HepG2 (cell line): ENCODE measurements around the gene PEF1. TPM values are rescaled to one million over a fixed set of nuclear protein-coding genes. Genes with fewer than 3 reads are reported as not detected.

Experiments
- AGO1 ChIP-seq: fragments of 200-400 bp; formaldehyde crosslinking; IDR thresholded peaks from 2 replicates; pipeline ENCODE4 v1.6.1; 2017; ENCODE audit warnings: mild to moderate bottlenecking, low read depth, low read length, moderate library complexity; ENCODE audit not compliant: poor library complexity, severe bottlenecking
- AGO2 ChIP-seq: fragments of 200-400 bp; formaldehyde crosslinking; optimal IDR thresholded peaks from 2 replicates; pipeline ENCODE3; 2017; ENCODE audit warnings: mild to moderate bottlenecking, low read depth, low read length, moderate library complexity
- AKAP8 ChIP-seq: sonication (generic); formaldehyde crosslinking; IDR thresholded peaks from 2 replicates; pipeline ENCODE4 v1.5.1; 2020; ENCODE audit warnings: mild to moderate bottlenecking, missing genetic modification reagents
- HDAC2 ChIP-seq: sonication (generic); formaldehyde crosslinking; IDR thresholded peaks from 2 replicates; pipeline ENCODE4 v1.4.0; 2020; ENCODE audit warnings: missing genetic modification reagents
- KMT2B ChIP-seq: IDR thresholded peaks from 2 replicates; pipeline ENCODE4 v1.6.1; 2016; ENCODE audit warnings: missing genetic modification reagents, missing compliant biosample characterization
- MXI1 ChIP-seq: IDR thresholded peaks from 3 replicates; pipeline ENCODE4 v1.6.1; 2012; ENCODE audit warnings: low read depth, low read length, inconsistent platforms, borderline replicate concordance
- NCOA1 ChIP-seq: sonication (generic); formaldehyde crosslinking; IDR thresholded peaks from 2 replicates; pipeline ENCODE4 v1.9.0; 2021; ENCODE audit warnings: missing genetic modification reagents
- NR2F6 ChIP-seq, 2 experiments: IDR thresholded peaks; 2 replicates each; pipeline ENCODE4 v1.6.1; 2016; ENCODE audit warnings: antibody characterized with exemption in 1 of 2, mild to moderate bottlenecking in 1 of 2
- RARA ChIP-seq: IDR thresholded peaks from 2 replicates; pipeline ENCODE4 v1.6.1; 2016; ENCODE audit warnings: missing genetic modification reagents, missing compliant biosample characterization
- RXRA ChIP-seq: sonication (generic); formaldehyde crosslinking; IDR thresholded peaks from 2 replicates; pipeline ENCODE4 v1.5.1; 2020; ENCODE audit warnings: missing genetic modification reagents
- SIX4 ChIP-seq: sonication (generic); formaldehyde crosslinking; IDR thresholded peaks from 2 replicates; pipeline ENCODE4 v1.4.0; 2020; ENCODE audit warnings: missing genetic modification reagents
- SP2 ChIP-seq: sonication (generic); formaldehyde crosslinking; IDR thresholded peaks from 2 replicates; pipeline ENCODE4 v1.5.1; 2020; ENCODE audit warnings: mild to moderate bottlenecking, missing genetic modification reagents
- ZBTB1 ChIP-seq: sonication (generic); formaldehyde crosslinking; IDR thresholded peaks from 2 replicates; pipeline ENCODE4 v1.4.0; 2020; ENCODE audit warnings: missing genetic modification reagents, borderline replicate concordance
- ZBTB8A ChIP-seq: sonication (generic); formaldehyde crosslinking; IDR thresholded peaks from 2 replicates; pipeline ENCODE4 v1.4.0; 2020; ENCODE audit warnings: mild to moderate bottlenecking, low read depth, missing genetic modification reagents, borderline replicate concordance
- ZNF225 ChIP-seq: sonication (generic); formaldehyde crosslinking; IDR thresholded peaks from 2 replicates; pipeline ENCODE4 v1.4.0; 2020; ENCODE audit warnings: mild to moderate bottlenecking, missing genetic modification reagents
- ZNF558 ChIP-seq: sonication (generic); formaldehyde crosslinking; IDR thresholded peaks from 2 replicates; pipeline ENCODE4 v1.9.0; 2022; ENCODE audit warnings: mild to moderate bottlenecking, missing genetic modification reagents, borderline replicate concordance
- ZNF652 ChIP-seq: IDR thresholded peaks from 2 replicates; pipeline ENCODE4 v1.6.1; 2016; ENCODE audit warnings: low read depth, borderline replicate concordance
- ZNF749 ChIP-seq: sonication (generic); formaldehyde crosslinking; IDR thresholded peaks from 2 replicates; pipeline ENCODE4 v1.8.0; 2022; ENCODE audit warnings: mild to moderate bottlenecking, missing genetic modification reagents, moderate library complexity, borderline replicate concordance
- polyA plus RNA-seq, 8 experiments: library from polyadenylated mRNA; depleted of rRNA in 3 of 8; stranded (reverse) in 7 of 8; unstranded in 1 of 8; fragments of >200 nt; fragmentation: Illumina TruSeq in 4 of 8; extraction: Trizol in 4 of 8; gene quantifications; 2 replicates each; pipeline versions ENCODE4 v1.2.1 to v1.2.3, GENCODE V29; 2011 to 2016; ENCODE audit warnings: low read depth in 4 of 8, missing spikeins in 1 of 8, mixed read lengths in 1 of 8; ENCODE audit not compliant: insufficient read depth in 1 of 8
- total RNA-seq, 5 experiments: library from RNA; depleted of rRNA; stranded (reverse); fragments of >200 nt; fragmentation: Illumina TruSeq; extraction: Trizol; gene quantifications; 2 replicates each; pipeline ENCODE4 v1.2.3, GENCODE V29; 2016; ENCODE audit warnings: low read depth in 1 of 5
- TF ChIP-seq, protein P1 (sequence below): sonication (generic); formaldehyde crosslinking; IDR thresholded peaks from 2 replicates; pipeline ENCODE4 v1.5.0; 2020; ENCODE audit warnings: mild to moderate bottlenecking, missing genetic modification reagents, borderline replicate concordance
- TF ChIP-seq, protein P2 (sequence below): sonication (generic); formaldehyde crosslinking; IDR thresholded peaks from 2 replicates; pipeline ENCODE4 v1.9.0; 2022; ENCODE audit warnings: low read depth, missing genetic modification reagents

The PEF1 gene
- total and polyA plus RNA-seq, 2 of the 13 experiments (the other 11 are each of a cell fraction or from before 2014, with no cell fraction given) = 57.1 to 57.8 TPM

DNA sequence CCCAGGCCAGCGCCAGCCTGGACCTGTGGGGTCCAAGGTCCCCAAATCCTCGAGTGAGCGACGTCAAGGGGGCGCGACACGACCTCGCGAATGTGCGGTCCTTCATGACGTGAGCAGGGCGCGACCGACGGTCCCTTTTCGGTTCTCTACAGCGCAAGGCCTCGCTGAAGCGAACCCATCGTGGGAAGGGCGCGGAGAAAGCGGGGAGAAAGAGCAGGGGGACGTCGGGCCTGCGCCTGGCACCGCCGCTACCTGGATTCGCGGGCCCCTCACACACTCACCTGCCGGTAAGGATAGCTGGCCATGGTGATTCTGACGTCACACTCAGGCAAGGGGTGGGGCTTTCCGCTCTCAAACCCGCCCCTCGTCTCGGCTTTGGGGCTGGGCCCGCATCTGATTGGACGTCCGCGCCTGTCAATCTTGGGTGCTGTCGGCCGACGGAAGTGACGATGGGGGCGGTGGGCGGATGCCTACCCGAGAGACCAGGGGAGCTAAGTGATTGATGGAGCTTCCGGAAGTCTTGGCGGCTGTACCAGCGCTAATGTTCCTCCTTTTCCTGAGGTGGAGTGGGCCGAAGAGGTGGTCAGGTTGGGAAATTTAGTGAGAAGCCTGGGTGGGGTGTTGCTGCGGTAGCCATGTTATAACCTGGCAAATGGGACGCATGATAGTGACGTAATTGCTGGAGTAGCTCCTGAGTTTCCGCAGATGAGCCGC, at the start of gene PEF1 (continued):
- TF ChIP-seq, protein P1, sequence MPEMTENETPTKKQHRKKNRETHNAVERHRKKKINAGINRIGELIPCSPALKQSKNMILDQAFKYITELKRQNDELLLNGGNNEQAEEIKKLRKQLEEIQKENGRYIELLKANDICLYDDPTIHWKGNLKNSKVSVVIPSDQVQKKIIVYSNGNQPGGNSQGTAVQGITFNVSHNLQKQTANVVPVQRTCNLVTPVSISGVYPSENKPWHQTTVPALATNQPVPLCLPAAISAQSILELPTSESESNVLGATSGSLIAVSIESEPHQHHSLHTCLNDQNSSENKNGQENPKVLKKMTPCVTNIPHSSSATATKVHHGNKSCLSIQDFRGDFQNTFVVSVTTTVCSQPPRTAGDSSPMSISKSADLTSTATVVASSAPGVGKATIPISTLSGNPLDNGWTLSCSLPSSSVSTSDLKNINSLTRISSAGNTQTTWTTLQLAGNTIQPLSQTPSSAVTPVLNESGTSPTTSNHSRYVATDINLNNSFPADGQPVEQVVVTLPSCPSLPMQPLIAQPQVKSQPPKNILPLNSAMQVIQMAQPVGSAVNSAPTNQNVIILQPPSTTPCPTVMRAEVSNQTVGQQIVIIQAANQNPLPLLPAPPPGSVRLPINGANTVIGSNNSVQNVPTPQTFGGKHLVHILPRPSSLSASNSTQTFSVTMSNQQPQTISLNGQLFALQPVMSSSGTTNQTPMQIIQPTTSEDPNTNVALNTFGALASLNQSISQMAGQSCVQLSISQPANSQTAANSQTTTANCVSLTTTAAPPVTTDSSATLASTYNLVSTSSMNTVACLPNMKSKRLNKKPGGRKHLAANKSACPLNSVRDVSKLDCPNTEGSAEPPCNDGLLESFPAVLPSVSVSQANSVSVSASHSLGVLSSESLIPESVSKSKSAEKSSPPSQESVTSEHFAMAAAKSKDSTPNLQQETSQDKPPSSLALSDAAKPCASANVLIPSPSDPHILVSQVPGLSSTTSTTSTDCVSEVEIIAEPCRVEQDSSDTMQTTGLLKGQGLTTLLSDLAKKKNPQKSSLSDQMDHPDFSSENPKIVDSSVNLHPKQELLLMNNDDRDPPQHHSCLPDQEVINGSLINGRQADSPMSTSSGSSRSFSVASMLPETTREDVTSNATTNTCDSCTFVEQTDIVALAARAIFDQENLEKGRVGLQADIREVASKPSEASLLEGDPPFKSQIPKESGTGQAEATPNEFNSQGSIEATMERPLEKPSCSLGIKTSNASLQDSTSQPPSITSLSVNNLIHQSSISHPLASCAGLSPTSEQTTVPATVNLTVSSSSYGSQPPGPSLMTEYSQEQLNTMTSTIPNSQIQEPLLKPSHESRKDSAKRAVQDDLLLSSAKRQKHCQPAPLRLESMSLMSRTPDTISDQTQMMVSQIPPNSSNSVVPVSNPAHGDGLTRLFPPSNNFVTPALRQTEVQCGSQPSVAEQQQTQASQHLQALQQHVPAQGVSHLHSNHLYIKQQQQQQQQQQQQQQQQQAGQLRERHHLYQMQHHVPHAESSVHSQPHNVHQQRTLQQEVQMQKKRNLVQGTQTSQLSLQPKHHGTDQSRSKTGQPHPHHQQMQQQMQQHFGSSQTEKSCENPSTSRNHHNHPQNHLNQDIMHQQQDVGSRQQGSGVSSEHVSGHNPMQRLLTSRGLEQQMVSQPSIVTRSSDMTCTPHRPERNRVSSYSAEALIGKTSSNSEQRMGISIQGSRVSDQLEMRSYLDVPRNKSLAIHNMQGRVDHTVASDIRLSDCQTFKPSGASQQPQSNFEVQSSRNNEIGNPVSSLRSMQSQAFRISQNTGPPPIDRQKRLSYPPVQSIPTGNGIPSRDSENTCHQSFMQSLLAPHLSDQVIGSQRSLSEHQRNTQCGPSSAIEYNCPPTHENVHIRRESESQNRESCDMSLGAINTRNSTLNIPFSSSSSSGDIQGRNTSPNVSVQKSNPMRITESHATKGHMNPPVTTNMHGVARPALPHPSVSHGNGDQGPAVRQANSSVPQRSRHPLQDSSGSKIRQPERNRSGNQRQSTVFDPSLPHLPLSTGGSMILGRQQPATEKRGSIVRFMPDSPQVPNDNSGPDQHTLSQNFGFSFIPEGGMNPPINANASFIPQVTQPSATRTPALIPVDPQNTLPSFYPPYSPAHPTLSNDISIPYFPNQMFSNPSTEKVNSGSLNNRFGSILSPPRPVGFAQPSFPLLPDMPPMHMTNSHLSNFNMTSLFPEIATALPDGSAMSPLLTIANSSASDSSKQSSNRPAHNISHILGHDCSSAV (CRISPR knock-in tag) = no peak
- TF ChIP-seq ZBTB1 (CRISPR knock-in tag) = no peak
- TF ChIP-seq, protein P2, sequence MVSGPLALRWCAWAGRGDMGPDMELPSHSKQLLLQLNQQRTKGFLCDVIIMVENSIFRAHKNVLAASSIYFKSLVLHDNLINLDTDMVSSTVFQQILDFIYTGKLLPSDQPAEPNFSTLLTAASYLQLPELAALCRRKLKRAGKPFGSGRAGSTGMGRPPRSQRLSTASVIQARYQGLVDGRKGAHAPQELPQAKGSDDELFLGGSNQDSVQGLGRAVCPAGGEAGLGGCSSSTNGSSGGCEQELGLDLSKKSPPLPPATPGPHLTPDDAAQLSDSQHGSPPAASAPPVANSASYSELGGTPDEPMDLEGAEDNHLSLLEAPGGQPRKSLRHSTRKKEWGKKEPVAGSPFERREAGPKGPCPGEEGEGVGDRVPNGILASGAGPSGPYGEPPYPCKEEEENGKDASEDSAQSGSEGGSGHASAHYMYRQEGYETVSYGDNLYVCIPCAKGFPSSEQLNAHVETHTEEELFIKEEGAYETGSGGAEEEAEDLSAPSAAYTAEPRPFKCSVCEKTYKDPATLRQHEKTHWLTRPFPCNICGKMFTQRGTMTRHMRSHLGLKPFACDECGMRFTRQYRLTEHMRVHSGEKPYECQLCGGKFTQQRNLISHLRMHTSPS (CRISPR knock-in tag) = peak; percentile 50; the same call in 1 of the 2 replicates
- peak; percentile 94; the same call in 1 of the 2 replicates for TF ChIP-seq NCOA1 (CRISPR knock-in tag)
- peak; percentile 84 for TF ChIP-seq AGO2
- TF ChIP-seq AKAP8 (CRISPR knock-in tag) = 0 out of 2 replicates have a peak, but pooled peaks have one; percentile 56
- TF ChIP-seq AGO1 = no peak
- peak; percentile 98 for TF ChIP-seq SP2 (CRISPR knock-in tag)
- 0 out of 2 replicates have a peak, but pooled peaks have one; percentile 38 for TF ChIP-seq ZBTB8A (CRISPR knock-in tag)
- TF ChIP-seq ZNF652 (CRISPR knock-in tag) = no peak
- no peak for TF ChIP-seq SIX4
- peak; percentile 92; the same call in 1 of the 2 replicates for TF ChIP-seq ZNF558 (CRISPR knock-in tag)
- TF ChIP-seq ZNF749 = 0 out of 2 replicates have a peak, but pooled peaks have one; percentile 21
- TF ChIP-seq RARA (CRISPR knock-in tag) = peak; percentile 35; the same call in 1 of the 2 replicates
- 0 out of 2 replicates have a peak, but pooled peaks have one; percentile 58 for TF ChIP-seq ZNF225 (CRISPR knock-in tag)
- peak; percentile 85 for TF ChIP-seq RXRA (CRISPR knock-in tag)
- peak; percentile 72; the same call in 1 of the 2 replicates for TF ChIP-seq HDAC2 (CRISPR knock-in tag)
- TF ChIP-seq NR2F6 (IDR thresholded peaks at IDR 0.05) = no peak
- TF ChIP-seq NR2F6 (CRISPR knock-in tag; IDR thresholded peaks at IDR 0.05) = peak; percentile 47; the same call in 1 of the 2 replicates
- peak; percentile 88 for TF ChIP-seq KMT2B (CRISPR knock-in tag)
- peak; percentile 26; the same call in 1 of the 3 replicates for TF ChIP-seq MXI1
